Choroid plexus epithelial cell (primary cell): ENCODE results near the gene IFT22.
"Not testable (repeated sequence)": the region's sequence is repeated elsewhere in the genome, so short reads cannot be mapped to it uniquely, and the experiment has no call there.

Experiments used
- DNase-seq: peaks from one replicate; pipeline ENCODE4 v3.0.0-alpha.2; 2010; ENCODE audit warnings: low read depth
- H3K4me3 ChIP-seq: 2 replicates; pipeline ENCODE4 v1.5.1; 2011; ENCODE audit warnings: low read depth, mild to moderate bottlenecking, control low read depth, low read length, moderate library complexity
- CTCF ChIP-seq: conservative IDR thresholded peaks from 2 replicates; pipeline ENCODE4 v1.5.1; 2011; ENCODE audit warnings: low read depth, mild to moderate bottlenecking, control low read depth, inconsistent platforms, low read length, moderate library complexity

The IFT22 gene

GRCh38 chr7:101294832-101295121, 26.8 kb downstream of the IFT22 start:
- no peak for DNase-seq
- H3K4me3 ChIP-seq = no peak overlapping the region
- no peak for TF ChIP-seq CTCF

- DNase-seq = no peak
- H3K4me3 ChIP-seq = no peak overlapping the region
- TF ChIP-seq CTCF = no peak
These were observed 27.4 kb downstream of the IFT22 start for GRCh38 chr7:101294039-101294831.

- not testable (repeated sequence) for H3K4me3 ChIP-seq
These were observed 28.3 kb downstream of the IFT22 start for GRCh38 chr7:101293069-101294021.

GRCh38 chr7:101292566-101292965, 29.0 kb downstream of the IFT22 start:
- not testable (repeated sequence) for DNase-seq, H3K4me3 ChIP-seq

More at GRCh38 chr7:101293069-101294021, 28.3 kb downstream of the IFT22 start:
- DNase-seq = not testable (repeated sequence)

- peak; percentile 65 for TF ChIP-seq CTCF
- DNase-seq = peak; percentile 44
These were observed 31.2 kb downstream of the IFT22 start for GRCh38 chr7:101290186-101291037.

GRCh38 chr7:101289687-101290086, 31.9 kb downstream of the IFT22 start:
- not testable (repeated sequence) for DNase-seq, H3K4me3 ChIP-seq

More at GRCh38 chr7:101290186-101291037, 31.2 kb downstream of the IFT22 start:
- not testable (repeated sequence) for H3K4me3 ChIP-seq

- H3K4me3 ChIP-seq = no peak overlapping the region
- no peak for DNase-seq
- no peak for TF ChIP-seq CTCF
These were observed 33.2 kb downstream of the IFT22 start for GRCh38 chr7:101288439-101288838.

- TF ChIP-seq CTCF = no peak
- no peak for DNase-seq
These were observed 34.6 kb downstream of the IFT22 start for GRCh38 chr7:101287032-101287431.

GRCh38 chr7:101285880-101286279, 35.7 kb downstream of the IFT22 start:
- not testable (repeated sequence) for H3K4me3 ChIP-seq, DNase-seq

More at GRCh38 chr7:101287032-101287431, 34.6 kb downstream of the IFT22 start:
- H3K4me3 ChIP-seq = no peak overlapping the region
